ENCODE measurements around the gene PGAP1.

GRCh38 chr2:196961889-196962288 lies 35.4 kb upstream of the PGAP1 start:
- no peak for TF ChIP-seq POLR2AphosphoS5 (IDR thresholded peaks at IDR 0.05)
- no peak for TF ChIP-seq CTCF (IDR thresholded peaks at IDR 0.05)
- TF ChIP-seq POLR2A (IDR thresholded peaks at IDR 0.05), result no peak
- TF ChIP-seq EP300 (IDR thresholded peaks at IDR 0.05), result no peak
